ENCODE results near the gene PFDN6.

Gene PFDN6

GRCh38 chr6:33317419-33317668 is 27.9 kb downstream of the PFDN6 start:
- no peak for DNase-seq (ENCODE audit: low read depth)

- peak; percentile 96 for DNase-seq (ENCODE audit: low read depth)
These were observed 28.4 kb downstream of the PFDN6 start, which contains the start of gene ZBTB22 for GRCh38 chr6:33317669-33318425. TSS of gene ZBTB22 (minus strand) at chr6:33317744. CDS start at chr6:33316916, 828 bp downstream.

- DNase-seq (ENCODE audit: low read depth) = no peak
These were observed 29.1 kb downstream of the PFDN6 start for GRCh38 chr6:33318426-33319073.

- no peak for DNase-seq (ENCODE audit: low read depth)
These were observed 30.5 kb downstream of the PFDN6 start for GRCh38 chr6:33319939-33320314.

GRCh38 chr6:33320315-33321181 is 31.1 kb downstream of the PFDN6 start:
- no peak for DNase-seq (ENCODE audit: low read depth)

GRCh38 chr6:33321227-33321626 is 31.8 kb downstream of the PFDN6 start:
- DNase-seq (ENCODE audit: low read depth) = no peak

GRCh38 chr6:33323623-33323948 is 34.2 kb downstream of the PFDN6 start:
- DNase-seq (ENCODE audit: low read depth) = no peak

GRCh38 chr6:33324125-33324524 is 34.7 kb downstream of the PFDN6 start:
- DNase-seq (ENCODE audit: low read depth) = no peak

GRCh38 chr6:33329058-33329457 is 39.7 kb downstream of the PFDN6 start:
- no peak for DNase-seq (ENCODE audit: low read depth)

GRCh38 chr6:33330736-33331135 is 41.3 kb downstream of the PFDN6 start:
- DNase-seq (ENCODE audit: low read depth) = no peak

GRCh38 chr6:33333666-33334065 is 44.3 kb downstream of the PFDN6 start:
- DNase-seq (ENCODE audit: low read depth) = no peak

- no peak for DNase-seq (ENCODE audit: low read depth)
These were observed 46.5 kb downstream of the PFDN6 start for GRCh38 chr6:33335916-33336315.

GRCh38 chr6:33336495-33336894 is 47.1 kb downstream of the PFDN6 start:
- DNase-seq (ENCODE audit: low read depth) = no peak

- DNase-seq (ENCODE audit: low read depth) = no peak
These were observed 49.8 kb downstream of the PFDN6 start for GRCh38 chr6:33339193-33339592.

Data from activated T-cell treated with anti-CD3 and anti-CD28 coated beads for 1 hour (primary cell).